Spleen (tissue), 11 donors: ENCODE results near the gene AADAC. TPM values are rescaled to one million over a fixed set of nuclear protein-coding genes. Genes with fewer than 3 reads are reported as not detected.
"Not testable (repeated sequence)": the region's sequence is repeated elsewhere in the genome, so short reads cannot be mapped to it uniquely, and the experiment has no call there.

Experiments used
- DNase-seq: peaks from one replicate; pipeline ENCODE4 v3.0.0-alpha.2; 2020
- H3K27ac ChIP-seq, 8 donors: fragments of 200-600 bp; sonication (generic) in 7 of 8; 1 replicate in 4 of 8; 2 replicates in 4 of 8; pipeline versions ENCODE4 v1.5.0 to v1.8.0; 2016 to 2021; ENCODE audit warnings: inconsistent platforms in 4 of 8, mild to moderate bottlenecking in 4 of 8, moderate library complexity in 1 of 8
- H3K27me3 ChIP-seq, 7 donors: fragments of 200-600 bp; sonication (generic) in 6 of 7; replicated peaks in 1 of 7; 1 replicate in 4 of 7; 2 replicates in 3 of 7; pipeline versions ENCODE4 v1.5.0 to v1.8.0; 2016 to 2021; ENCODE audit warnings: inconsistent platforms in 3 of 7, mild to moderate bottlenecking in 1 of 7
- H3K36me3 ChIP-seq, 6 donors: fragments of 200-600 bp; sonication (generic) in 5 of 6; 1 replicate in 4 of 6; 2 replicates in 2 of 6; pipeline versions ENCODE4 v1.5.0 to v1.8.0; 2016 to 2021; ENCODE audit warnings: inconsistent platforms in 2 of 6
- H3K4me1 ChIP-seq, 6 donors: fragments of 200-600 bp; sonication (generic) in 5 of 6; 1 replicate in 3 of 6; 2 replicates in 3 of 6; pipeline versions ENCODE4 v1.5.0 to v1.8.0; 2016 to 2021; ENCODE audit warnings: inconsistent platforms in 3 of 6
- H3K4me3 ChIP-seq, 8 donors: fragments of 200-600 bp; sonication (generic) in 7 of 8; 1 replicate in 4 of 8; 2 replicates in 4 of 8; pipeline versions ENCODE4 v1.5.0 to v1.8.0; 2016 to 2021; ENCODE audit warnings: inconsistent platforms in 4 of 8, mild to moderate bottlenecking in 4 of 8, moderate library complexity in 2 of 8
- H3K9me3 ChIP-seq, 8 donors: fragments of 200-600 bp; sonication (generic) in 7 of 8; 1 replicate in 4 of 8; 2 replicates in 4 of 8; pipeline versions ENCODE4 v1.5.0 to v1.8.0; 2016 to 2021; ENCODE audit warnings: inconsistent platforms in 4 of 8
- CTCF ChIP-seq, 11 experiments: fragments of 200-600 bp in 7 of 11; fragments of 450-650 bp in 4 of 11; sonication (generic) in 4 of 11; IDR thresholded peaks in 8 of 11; conservative IDR thresholded peaks in 3 of 11; 1 replicate in 7 of 11; 2 replicates in 4 of 11; pipeline versions ENCODE4 v1.4.0 to v1.8.0; 2016 to 2021; ENCODE audit warnings: antibody characterized with exemption in 11 of 11, inconsistent platforms in 4 of 11, mild to moderate bottlenecking in 1 of 11
- POLR2A ChIP-seq, 3 donors: fragments of 450-650 bp; IDR thresholded peaks; one replicate each; pipeline ENCODE4 v1.5.1; 2017; ENCODE audit warnings: antibody characterized with exemption in 3 of 3, mild to moderate bottlenecking in 1 of 3
- POLR2AphosphoS5 ChIP-seq, 3 donors: sonication (generic); formaldehyde crosslinking; IDR thresholded peaks; one replicate each; pipeline ENCODE4 v1.5.1; 2017; ENCODE audit warnings: antibody characterized with exemption in 3 of 3
- WGBS, 5 donors: extraction: QIAGEN DNeasy Blood & Tissue Kit in 3 of 5; methylation state at CpG; one replicate each; pipeline versions ENCODE4 v1.1.5 to v1.1.7; 2013 to 2018; 5-methylcytosine and 5-hydroxymethylcytosine counted together
- intact Hi-C: fragments of 100-400 bp; cut with DNase I; formaldehyde crosslinking; loops from one replicate; pipeline ENCODE4 v1.15.0; 2023; ENCODE audit warnings: low total_unique reads
- polyA plus RNA-seq, 3 donors: library from polyadenylated mRNA; stranded (reverse); fragments of 200-250 nt; gene quantifications; one replicate each; pipeline ENCODE4 v1.2.1, GENCODE V29; 2013
- total RNA-seq, 7 donors: library from RNA; depleted of rRNA in 3 of 7; stranded (reverse); fragments of >200 nt in 3 of 7; fragmentation: NEBNext Ultra II Directional in 4 of 7; extraction: Animal tissue kit (Norgen Biotek cat#: 25700) in 4 of 7; gene quantifications; one replicate each; pipeline versions ENCODE4 v1.1.0 to v1.2.1, GENCODE V29; 2016 to 2021
- donor health status: healthy with polysubstance abuse.
- donor health status: DM: no; HTN: no; CAD: no; lungs with moderate emphysema.
- donor health status: DM: no; HTN: no; CAD: no.
- donor health status: Bipolar disorder and iron deficiency.
- donor health status: healthy.
- donor health status: DM: no; HTN: no; CAD: no.
- donor health status: DM: yes; HTN: yes; CAD: no.

Gene AADAC
- total and polyA plus RNA-seq, 10 donors = 0.22 TPM; not detected in 9

- Histone ChIP-seq H3K27me3 (peaks cover 0 to 11% (median 0%) of the 10 kb centered on the region in 7 donors), H3K4me1 (peaks cover 0 to 15% (median 4%) of the 10 kb centered on the region in 6 donors), H3K27ac (no peak overlapping the region), H3K36me3 (no peaks in the 10 kb centered on the region), H3K9me3 (no peaks in the 10 kb centered on the region), H3K4me3 (no peak overlapping the region)
- no peak for DNase-seq
- TF ChIP-seq POLR2A (IDR thresholded peaks at IDR 0.05) (no peak), POLR2AphosphoS5 (IDR thresholded peaks at IDR 0.05) (no peak), CTCF (IDR thresholded peaks at IDR 0.05 in 8 of 11, conservative IDR thresholded peaks at IDR 0.05 in 3 of 11) (no peak)
- WGBS, 5 donors = 86 to 93% (median 92%) methylated on average over 6 of the region's 6 CpGs
- intact Hi-C loops = no loop called here
Observed at GRCh38 chr3:151841801-151842200, 27.9 kb downstream of the AADAC start.

- peaks cover 0 to 11% (median 0%) of the 10 kb centered on the region in 7 donors for H3K27me3 ChIP-seq
- no peak for DNase-seq
- H3K36me3 ChIP-seq = no peaks in the 10 kb centered on the region
- 9 to 34% (median 22%) methylated on average over 1 of the region's 1 CpG for WGBS, 5 donors
- intact Hi-C loops = no loop called here
- H3K27ac ChIP-seq = no peak overlapping the region
- no peaks in the 10 kb centered on the region for H3K9me3 ChIP-seq
- no peak for TF ChIP-seq POLR2AphosphoS5 (IDR thresholded peaks at IDR 0.05)
- TF ChIP-seq POLR2A (IDR thresholded peaks at IDR 0.05) = no peak
- TF ChIP-seq CTCF (IDR thresholded peaks at IDR 0.05 in 8 of 11, conservative IDR thresholded peaks at IDR 0.05 in 3 of 11) = no peak
- H3K4me1 ChIP-seq = peaks cover 0 to 11% (median 4%) of the 10 kb centered on the region in 6 donors
- H3K4me3 ChIP-seq = no peak overlapping the region
Observed at GRCh38 chr3:151843275-151843674, 29.4 kb downstream of the AADAC start.

GRCh38 chr3:151845306-151845905, 31.5 kb downstream of the AADAC start:
- Histone ChIP-seq H3K27ac (no peak overlapping the region), H3K4me3 (no peak overlapping the region), H3K27me3 (no peaks in the 10 kb centered on the region), H3K4me1 (no peaks in the 10 kb centered on the region), H3K9me3 (peaks cover 0 to 10% (median 2%) of the 10 kb centered on the region in 8 donors), H3K36me3 (no peaks in the 10 kb centered on the region)
- WGBS, 5 donors = 75 to 90% (median 83%) methylated on average over 3 of the region's 3 CpGs
- TF ChIP-seq POLR2AphosphoS5 (IDR thresholded peaks at IDR 0.05) (no peak), CTCF (IDR thresholded peaks at IDR 0.05 in 8 of 11, conservative IDR thresholded peaks at IDR 0.05 in 3 of 11) (no peak)
- no peak for DNase-seq
- intact Hi-C loops = no loop called here

- intact Hi-C loops, H3K27ac ChIP-seq, H3K4me1 ChIP-seq, H3K27me3 ChIP-seq, H3K4me3 ChIP-seq, H3K36me3 ChIP-seq, DNase-seq: not testable (repeated sequence)
- H3K9me3 ChIP-seq = peaks cover 0 to 14% (median 4%) of the 10 kb centered on the region in 8 donors
- 83 to 92% (median 87%) methylated on average over 2 of the region's 2 CpGs for WGBS, 5 donors
Observed at GRCh38 chr3:151850065-151850464, 36.1 kb downstream of the AADAC start.
